Activated CD4-positive, alpha-beta T cell treated with anti-CD3 and anti-CD28 coated beads, Interleukin-2, amount 50 U/mL, for 1 hour (primary cell): ENCODE measurements around the gene B3GNT5.

Source experiments
- DNase-seq: peaks from one replicate; pipeline ENCODE4 v3.0.0-alpha.2; 2020

B3GNT5 gene

GRCh38 chr3:183230826-183231225 lies 22.2 kb upstream of the B3GNT5 start:
- DNase-seq, result no peak

- no peak for DNase-seq
These were observed 19.1 kb upstream of the B3GNT5 start for GRCh38 chr3:183233966-183234365.

- no peak for DNase-seq
These were observed 14.0 kb upstream of the B3GNT5 start for GRCh38 chr3:183239046-183239445.

GRCh38 chr3:183242431-183242830 lies 10.6 kb upstream of the B3GNT5 start:
- no peak for DNase-seq

- DNase-seq, result no peak
These were observed 8.8 kb upstream of the B3GNT5 start for GRCh38 chr3:183244219-183244618.

- DNase-seq, result no peak
These were observed 8.0 kb upstream of the B3GNT5 start for GRCh38 chr3:183244981-183245476.

GRCh38 chr3:183247011-183247589 lies 6.0 kb upstream of the B3GNT5 start:
- DNase-seq, result no peak

- DNase-seq, result no peak
These were observed 3.9 kb upstream of the B3GNT5 start for GRCh38 chr3:183249006-183249718.

- DNase-seq, result no peak
These were observed 803 bp upstream of the B3GNT5 start for GRCh38 chr3:183252118-183252782.

- no peak for DNase-seq
These were observed 754 bp downstream of the B3GNT5 start for GRCh38 chr3:183253528-183254486.

GRCh38 chr3:183254487-183255347 lies 1.7 kb downstream of the B3GNT5 start:
- no peak for DNase-seq

GRCh38 chr3:183255348-183255730 lies 2.3 kb downstream of the B3GNT5 start:
- DNase-seq, result no peak

- no peak for DNase-seq
These were observed 6.0 kb downstream of the B3GNT5 start for GRCh38 chr3:183259087-183259486.

GRCh38 chr3:183259621-183260020 lies 6.6 kb downstream of the B3GNT5 start:
- DNase-seq, result no peak

GRCh38 chr3:183260167-183260904 lies 7.3 kb downstream of the B3GNT5 start:
- DNase-seq, result no peak

GRCh38 chr3:183261151-183261724 lies 8.2 kb downstream of the B3GNT5 start:
- no peak for DNase-seq

GRCh38 chr3:183262875-183263378 lies 9.9 kb downstream of the B3GNT5 start:
- DNase-seq, result no peak

- no peak for DNase-seq
These were observed 11.2 kb downstream of the B3GNT5 start for GRCh38 chr3:183264268-183264667.

- DNase-seq, result no peak
These were observed 12.1 kb downstream of the B3GNT5 start for GRCh38 chr3:183265157-183265642.

- DNase-seq, result no peak
These were observed 12.9 kb downstream of the B3GNT5 start for GRCh38 chr3:183265834-183266417.
